IPS DF 6.9 (cell line): ENCODE results near the gene MMAA.
"Not testable (repeated sequence)": the region's sequence is repeated elsewhere in the genome, so short reads cannot be mapped to it uniquely, and the experiment has no call there.

Experiments used
- DNase-seq: peaks from one replicate; pipeline ENCODE4 v3.0.0-alpha.2; 2013; ENCODE audit warnings: low read depth, low spot score
- H3K27ac ChIP-seq: one replicate; pipeline ENCODE4 v1.5.1; 2013; ENCODE audit warnings: low read length, control low read depth
- H3K27me3 ChIP-seq: 2 replicates; pipeline ENCODE4 v1.6.1; 2013; ENCODE audit warnings: mild to moderate bottlenecking, low read length; ENCODE audit not compliant: control insufficient read depth, insufficient read depth
- H3K36me3 ChIP-seq: 2 replicates; pipeline ENCODE4 v1.6.1; 2013; ENCODE audit warnings: low read length; ENCODE audit not compliant: control insufficient read depth, insufficient read depth
- H3K4me1 ChIP-seq: 2 replicates; pipeline ENCODE4 v1.6.1; 2013; ENCODE audit warnings: low read length; ENCODE audit not compliant: control insufficient read depth, insufficient read depth
- H3K4me3 ChIP-seq: 2 replicates; pipeline ENCODE4 v1.5.1; 2013; ENCODE audit warnings: mild to moderate bottlenecking, low read length
- H3K9me3 ChIP-seq: 2 replicates; pipeline ENCODE4 v1.6.1; 2013; ENCODE audit warnings: low read length, inconsistent platforms; ENCODE audit not compliant: control insufficient read depth, insufficient read depth
- WGBS: extraction: QIAGEN DNeasy Blood & Tissue Kit; methylation state at CpG from one replicate; pipeline ENCODE4 v1.1.7; 2013; ENCODE audit warnings: mixed read lengths, missing lambda C conversion rate; ENCODE audit not compliant: insufficient read length, insufficient coverage; 5-methylcytosine and 5-hydroxymethylcytosine counted together

Gene MMAA

GRCh38 chr4:145609481-145610427 lies 9.4 kb upstream of the MMAA start:
- no CpG with 5 or more reads among the region's 4 CpGs for WGBS
- H3K36me3 ChIP-seq, result no peaks in the 10 kb centered on the region
- H3K4me1 ChIP-seq, result peaks cover 1% of the 10 kb centered on the region; the same call in 1 of the 2 replicates
- no peaks in the 10 kb centered on the region for H3K27me3 ChIP-seq
- no peak overlapping the region for H3K27ac ChIP-seq
- no peaks in the 10 kb centered on the region for H3K9me3 ChIP-seq
- peak; percentile 43 for DNase-seq
- H3K4me3 ChIP-seq, result no peak overlapping the region

GRCh38 chr4:145613566-145614232 lies 5.5 kb upstream of the MMAA start:
- H3K4me3 ChIP-seq, result no peak overlapping the region
- no peaks in the 10 kb centered on the region for H3K9me3 ChIP-seq
- no CpG with 5 or more reads among the region's 5 CpGs for WGBS

GRCh38 chr4:145614233-145614610 lies 5.0 kb upstream of the MMAA start:
- H3K36me3 ChIP-seq, result no peaks in the 10 kb centered on the region
- peaks cover 1% of the 10 kb centered on the region; the same call in 1 of the 2 replicates for H3K4me1 ChIP-seq
- no peak for DNase-seq
- H3K4me3 ChIP-seq, result no peak overlapping the region
- no peaks in the 10 kb centered on the region for H3K9me3 ChIP-seq
- WGBS, result no CpG with 5 or more reads among the region's 2 CpGs
- H3K27me3 ChIP-seq, result no peaks in the 10 kb centered on the region
- H3K27ac ChIP-seq, result no peak overlapping the region

More at GRCh38 chr4:145613566-145614232, 5.5 kb upstream of the MMAA start:
- Histone ChIP-seq H3K36me3 (no peaks in the 10 kb centered on the region), H3K27ac (no peak overlapping the region), H3K27me3 (no peaks in the 10 kb centered on the region), H3K4me1 (peaks cover 1% of the 10 kb centered on the region; the same call in 1 of the 2 replicates)
- no peak for DNase-seq

- Histone ChIP-seq H3K27me3 (no peaks in the 10 kb centered on the region), H3K27ac (no peak overlapping the region), H3K36me3 (no peaks in the 10 kb centered on the region), H3K4me1 (no peaks in the 10 kb centered on the region; the same call in 1 of the 2 replicates), H3K9me3 (no peaks in the 10 kb centered on the region; the same call in 1 of the 2 replicates), H3K4me3 (peak overlapping the region; percentile 67; the same call in 1 of the 2 replicates)
- WGBS, result no CpG with 5 or more reads among the region's 19 CpGs
- no peak for DNase-seq
Measured at GRCh38 chr4:145618210-145618931, 814 bp upstream of the MMAA start.

- peak overlapping the region; percentile 67; the same call in 1 of the 2 replicates for H3K4me3 ChIP-seq
- H3K4me1 ChIP-seq, result no peaks in the 10 kb centered on the region
- H3K27ac ChIP-seq, result no peak overlapping the region
- no peaks in the 10 kb centered on the region for H3K36me3 ChIP-seq
- WGBS, result no CpG with 5 or more reads among the region's 9 CpGs
- no peak for DNase-seq
- H3K27me3 ChIP-seq, result no peaks in the 10 kb centered on the region
- H3K9me3 ChIP-seq, result no peaks in the 10 kb centered on the region; the same call in 1 of the 2 replicates
Measured at GRCh38 chr4:145619639-145619996, 433 bp downstream of the MMAA start.

GRCh38 chr4:145622067-145622466 lies 2.9 kb downstream of the MMAA start:
- not testable (repeated sequence) for H3K36me3 ChIP-seq, H3K27me3 ChIP-seq, DNase-seq, H3K4me1 ChIP-seq, H3K9me3 ChIP-seq, H3K4me3 ChIP-seq, H3K27ac ChIP-seq
- WGBS, result no CpG with 5 or more reads among the region's 1 CpG

GRCh38 chr4:145623831-145624230 lies 4.6 kb downstream of the MMAA start:
- no peak for DNase-seq

GRCh38 chr4:145625677-145626622 lies 6.8 kb downstream of the MMAA start:
- Histone ChIP-seq H3K27me3 (no peaks in the 10 kb centered on the region), H3K36me3 (no peaks in the 10 kb centered on the region), H3K4me3 (no peak overlapping the region), H3K9me3 (no peaks in the 10 kb centered on the region; the same call in 1 of the 2 replicates), H3K27ac (no peak overlapping the region), H3K4me1 (no peaks in the 10 kb centered on the region)
- DNase-seq, result no peak
- WGBS, result no CpG with 5 or more reads among the region's 10 CpGs

More at GRCh38 chr4:145623831-145624230, 4.6 kb downstream of the MMAA start:
- H3K36me3 ChIP-seq, result no peaks in the 10 kb centered on the region
- no peaks in the 10 kb centered on the region for H3K27me3 ChIP-seq
- WGBS, result no CpG with 5 or more reads among the region's 1 CpG
- no peak overlapping the region for H3K4me3 ChIP-seq
- no peak overlapping the region for H3K27ac ChIP-seq
- H3K4me1 ChIP-seq, result no peaks in the 10 kb centered on the region
- H3K9me3 ChIP-seq, result no peaks in the 10 kb centered on the region; the same call in 1 of the 2 replicates

- no CpG with 5 or more reads among the region's 2 CpGs for WGBS
- DNase-seq, result no peak
- H3K9me3 ChIP-seq, result no peaks in the 10 kb centered on the region; the same call in 1 of the 2 replicates
- no peaks in the 10 kb centered on the region for H3K36me3 ChIP-seq
- H3K27me3 ChIP-seq, result no peaks in the 10 kb centered on the region
- H3K4me1 ChIP-seq, result no peaks in the 10 kb centered on the region
- H3K4me3 ChIP-seq, result no peak overlapping the region
- no peak overlapping the region for H3K27ac ChIP-seq
Measured at GRCh38 chr4:145626623-145626982, 7.4 kb downstream of the MMAA start.
